Right atrium auricular region (tissue), 2 donors: ENCODE data around the gene VSTM2B. TPM values are rescaled to one million over a fixed set of nuclear protein-coding genes. Genes with fewer than 3 reads are reported as not detected.

Experiments used
- DNase-seq: peaks from one replicate; pipeline ENCODE4 v3.0.0-alpha.2; 2019; ENCODE audit warnings: low spot score
- H3K27ac ChIP-seq, 2 donors: fragments of 200-600 bp; sonication (generic); 1 replicate in 1 of 2; 2 replicates in 1 of 2; pipeline ENCODE4 v1.5.1; 2016 to 2019
- H3K27me3 ChIP-seq, 2 donors: fragments of 200-600 bp; sonication (generic); one replicate each; pipeline versions ENCODE4 v1.5.1 to v1.6.0; 2017 to 2019
- H3K36me3 ChIP-seq: fragments of 200-600 bp; sonication (generic); one replicate; pipeline ENCODE4 v1.5.1; 2016
- H3K4me1 ChIP-seq, 2 donors: fragments of 200-600 bp; sonication (generic); one replicate each; pipeline versions ENCODE4 v1.5.1 to v1.6.0; 2017 to 2019
- H3K4me3 ChIP-seq, 2 donors: fragments of 200-600 bp; sonication (generic); 1 replicate in 1 of 2; 2 replicates in 1 of 2; pipeline ENCODE4 v1.5.1; 2017 to 2019; ENCODE audit warnings: mild to moderate bottlenecking in 1 of 2, moderate library complexity in 1 of 2
- H3K9me3 ChIP-seq, 2 donors: fragments of 200-600 bp; sonication (generic); one replicate each; pipeline ENCODE4 v1.5.1; 2019
- CTCF ChIP-seq, 2 donors: fragments of 200-600 bp; sonication (generic); IDR thresholded peaks; one replicate each; pipeline ENCODE4 v1.5.1; 2019; ENCODE audit warnings: antibody characterized with exemption in 2 of 2
- total RNA-seq, 2 donors: library from RNA; depleted of rRNA; stranded (reverse); fragments of >200 nt; gene quantifications; one replicate each; pipeline ENCODE4 v1.1.0, GENCODE V29; 2016

Gene VSTM2B
- total RNA-seq, 2 donors from 2014 or later, result not detected

GRCh38 chr19:29547981-29548380, 22.2 kb downstream of the VSTM2B start:
- Histone ChIP-seq H3K4me1 (no peaks in the 10 kb centered on the region), H3K9me3 (no peaks in the 10 kb centered on the region), H3K27me3 (no peaks in the 10 kb centered on the region), H3K27ac (no peak overlapping the region), H3K4me3 (no peak overlapping the region), H3K36me3 (no peaks in the 10 kb centered on the region)
- no peak for TF ChIP-seq CTCF (IDR thresholded peaks at IDR 0.05)
- DNase-seq, result no peak

DNA sequence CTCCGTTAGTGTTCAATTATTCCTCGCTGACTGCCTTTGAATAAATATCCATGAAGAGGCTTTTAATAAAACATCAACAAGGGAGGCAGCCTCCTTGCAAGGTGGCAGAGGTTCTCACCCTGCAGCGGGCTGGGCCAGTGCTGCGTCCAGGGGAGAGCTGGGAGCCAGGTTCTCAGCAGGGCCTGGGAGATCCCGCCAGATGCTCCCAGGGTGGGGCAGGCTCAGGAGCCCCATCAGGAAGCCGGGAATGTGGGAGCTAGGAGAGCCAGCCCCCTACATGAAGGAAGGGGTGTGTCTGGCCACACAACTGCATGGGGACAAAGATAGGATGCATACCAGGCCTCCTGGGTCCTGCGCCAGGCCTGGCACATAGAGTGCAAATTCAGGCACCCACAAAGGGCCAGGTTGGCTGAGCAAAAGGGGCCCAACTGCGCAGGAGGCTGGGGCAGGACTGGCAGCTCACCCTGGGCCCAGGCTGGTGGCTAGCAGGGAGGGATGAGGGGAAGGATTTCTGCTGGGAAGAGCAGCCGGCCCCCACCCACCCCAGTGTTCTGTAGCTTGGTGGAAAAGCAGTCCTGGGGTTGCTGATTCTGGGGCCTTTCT, 22.8 kb downstream of the VSTM2B start:
- no peak for DNase-seq
- no peak for TF ChIP-seq CTCF (IDR thresholded peaks at IDR 0.05)
- Histone ChIP-seq H3K4me3 (no peak overlapping the region), H3K36me3 (no peaks in the 10 kb centered on the region), H3K27ac (no peak overlapping the region), H3K4me1 (no peaks in the 10 kb centered on the region), H3K27me3 (no peaks in the 10 kb centered on the region), H3K9me3 (peaks cover 0 to 5% of the 10 kb centered on the region in 2 donors)

DNA sequence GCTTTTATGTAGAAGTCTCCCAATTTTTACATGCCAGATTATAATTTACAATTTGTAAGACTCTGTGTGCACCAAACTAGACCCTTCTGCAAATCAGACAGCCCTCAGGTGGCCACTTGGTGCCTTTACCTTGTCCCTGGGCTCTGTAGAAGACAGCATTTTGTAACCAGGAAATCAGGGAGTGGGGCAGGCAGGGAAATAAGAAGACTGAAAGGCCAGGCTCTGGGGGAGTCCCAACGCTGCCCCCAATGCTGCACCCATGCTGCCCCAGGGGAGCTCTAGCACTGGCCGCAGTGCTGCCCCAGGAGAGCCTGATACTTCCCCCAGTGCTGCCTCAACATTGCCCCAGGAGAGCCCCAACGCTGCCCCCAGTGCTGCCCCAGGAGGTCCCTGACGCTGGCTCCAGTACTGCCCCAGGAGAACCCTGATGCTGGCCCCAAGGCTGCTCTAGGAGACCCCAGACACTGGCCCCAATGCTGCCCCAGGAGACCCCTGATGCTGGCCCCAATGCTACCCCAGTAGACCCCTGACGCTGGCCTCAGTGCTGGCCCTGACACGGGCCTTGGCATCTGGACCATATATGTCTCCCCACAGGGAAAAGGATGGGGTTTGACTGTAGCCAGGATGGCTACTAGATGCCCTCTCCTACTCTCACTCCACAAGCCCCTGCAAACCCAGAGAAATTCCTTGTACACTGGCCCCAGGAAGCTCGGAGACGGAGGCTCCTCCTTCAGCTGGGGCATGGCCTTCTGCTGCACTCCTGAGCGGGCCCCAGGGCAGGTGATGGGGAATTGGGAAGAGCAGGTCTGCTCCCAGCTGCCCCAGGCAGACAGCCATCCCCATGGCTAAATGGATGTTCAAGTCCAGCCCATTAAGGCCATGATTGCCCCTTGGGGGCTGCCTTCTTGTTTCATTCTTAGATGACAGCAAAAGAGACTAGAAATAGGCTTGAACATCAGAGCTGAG, 23.6 kb downstream of the VSTM2B start:
- TF ChIP-seq CTCF (IDR thresholded peaks at IDR 0.05), result no peak
- DNase-seq, result no peak

DNA sequence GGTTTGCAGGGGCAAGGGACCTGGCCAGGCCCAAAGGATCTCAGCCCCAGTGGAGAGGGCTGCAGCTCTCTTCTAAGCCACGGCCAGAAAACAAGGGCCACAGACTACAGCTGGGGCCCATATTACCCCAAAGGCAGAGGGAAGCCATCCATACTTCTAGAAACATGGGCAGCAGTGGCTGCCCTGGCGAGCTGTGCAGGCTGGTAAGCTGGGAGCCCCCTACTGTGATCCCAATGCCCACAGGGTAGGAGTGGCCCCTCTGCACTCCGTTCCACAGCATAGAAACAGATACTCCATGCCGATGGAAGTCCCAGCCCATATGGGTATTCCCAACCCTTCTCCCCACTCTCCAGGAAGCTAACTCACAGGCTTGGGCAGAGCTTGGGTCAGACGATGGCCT, 25.1 kb downstream of the VSTM2B start:
- Histone ChIP-seq H3K27ac (no peak overlapping the region), H3K4me1 (no peaks in the 10 kb centered on the region), H3K27me3 (no peaks in the 10 kb centered on the region), H3K36me3 (no peaks in the 10 kb centered on the region), H3K9me3 (peaks cover 0 to 20% of the 10 kb centered on the region in 2 donors), H3K4me3 (no peak overlapping the region)
- TF ChIP-seq CTCF (IDR thresholded peaks at IDR 0.05), result no peak
- no peak for DNase-seq

More for the DNA sequence above, 23.6 kb downstream of the VSTM2B start:
- Histone ChIP-seq H3K27ac (no peak overlapping the region), H3K4me1 (no peaks in the 10 kb centered on the region), H3K4me3 (no peak overlapping the region), H3K36me3 (no peaks in the 10 kb centered on the region), H3K27me3 (no peaks in the 10 kb centered on the region), H3K9me3 (peaks cover 0 to 13% of the 10 kb centered on the region in 2 donors)

GRCh38 chr19:29551774-29552173, 26.0 kb downstream of the VSTM2B start:
- Histone ChIP-seq H3K27me3 (no peaks in the 10 kb centered on the region), H3K4me3 (no peak overlapping the region), H3K27ac (no peak overlapping the region), H3K36me3 (no peaks in the 10 kb centered on the region), H3K4me1 (no peaks in the 10 kb centered on the region), H3K9me3 (peaks cover 0 to 20% of the 10 kb centered on the region in 2 donors)
- no peak for TF ChIP-seq CTCF (IDR thresholded peaks at IDR 0.05)
- DNase-seq, result no peak
